GM23338 (cell line): ENCODE data around the gene ING1.

ENCODE experiments used
- CREB1 ChIP-seq: fragments of 250-450 bp; sonication (Bioruptor Pico); IDR thresholded peaks from 2 replicates; pipeline ENCODE4 v1.5.0; 2020; ENCODE audit warnings: low read depth, mild to moderate bottlenecking, moderate library complexity
- CTCF ChIP-seq, 2 experiments: fragments of 200-600 bp in 1 of 2; sonication (generic) in 1 of 2; conservative IDR thresholded peaks; 2 replicates each; pipeline versions ENCODE4 v1.5.1 to v1.6.1; 2016 to 2017; ENCODE audit warnings: antibody characterized with exemption in 2 of 2, low read depth in 2 of 2, mild to moderate bottlenecking in 2 of 2, moderate library complexity in 1 of 2
- ETS1 ChIP-seq: IDR thresholded peaks from 2 replicates; pipeline ENCODE4 v1.6.1; 2016; ENCODE audit warnings: antibody characterized with exemption
- EZH2 ChIP-seq: fragments of 200-600 bp; sonication (generic); IDR thresholded peaks from one replicate; pipeline ENCODE4 v1.8.0; 2017; ENCODE audit warnings: antibody characterized with exemption, mild to moderate bottlenecking, low read depth; ENCODE audit not compliant: unreplicated experiment
- EZH2phosphoT487 ChIP-seq: fragments of 200-600 bp; sonication (generic); IDR thresholded peaks from one replicate; pipeline ENCODE4 v1.8.1; 2018; ENCODE audit warnings: antibody characterized with exemption; ENCODE audit not compliant: unreplicated experiment
- JUNB ChIP-seq: IDR thresholded peaks from one replicate; pipeline ENCODE4 v1.6.1; 2016; ENCODE audit warnings: antibody characterized with exemption; ENCODE audit not compliant: unreplicated experiment
- NANOG ChIP-seq: IDR thresholded peaks from 2 replicates; pipeline ENCODE4 v1.6.1; 2016; ENCODE audit warnings: antibody characterized with exemption, borderline replicate concordance
- POLR2AphosphoS5 ChIP-seq: IDR thresholded peaks from 2 replicates; pipeline ENCODE4 v1.6.1; 2016; ENCODE audit warnings: antibody characterized with exemption, low read depth
- STAT1 ChIP-seq: IDR thresholded peaks from one replicate; pipeline ENCODE4 v1.6.1; 2016; ENCODE audit warnings: antibody characterized with exemption; ENCODE audit not compliant: unreplicated experiment
- ZNF114 ChIP-seq: fragments of 250-450 bp; sonication (Bioruptor Pico); IDR thresholded peaks from 2 replicates; pipeline ENCODE4 v1.5.0; 2020; ENCODE audit warnings: mild to moderate bottlenecking, moderate library complexity
- ZNF331 ChIP-seq: fragments of 250-450 bp; sonication (Bioruptor Pico); IDR thresholded peaks from 2 replicates; pipeline ENCODE4 v1.5.0; 2020; ENCODE audit warnings: low read depth, mild to moderate bottlenecking, moderate library complexity
- ZNF462 ChIP-seq: fragments of 250-450 bp; sonication (Bioruptor Pico); IDR thresholded peaks from 2 replicates; pipeline ENCODE4 v1.5.0; 2020; ENCODE audit warnings: mild to moderate bottlenecking, moderate library complexity
- TF ChIP-seq, protein P1 (sequence below): IDR thresholded peaks from one replicate; pipeline ENCODE4 v1.6.1; 2018; ENCODE audit warnings: antibody characterized with exemption; ENCODE audit not compliant: unreplicated experiment

GRCh38 chr13:110743687-110744086 is 30.2 kb downstream of the ING1 start:
- TF ChIP-seq, protein P1, sequence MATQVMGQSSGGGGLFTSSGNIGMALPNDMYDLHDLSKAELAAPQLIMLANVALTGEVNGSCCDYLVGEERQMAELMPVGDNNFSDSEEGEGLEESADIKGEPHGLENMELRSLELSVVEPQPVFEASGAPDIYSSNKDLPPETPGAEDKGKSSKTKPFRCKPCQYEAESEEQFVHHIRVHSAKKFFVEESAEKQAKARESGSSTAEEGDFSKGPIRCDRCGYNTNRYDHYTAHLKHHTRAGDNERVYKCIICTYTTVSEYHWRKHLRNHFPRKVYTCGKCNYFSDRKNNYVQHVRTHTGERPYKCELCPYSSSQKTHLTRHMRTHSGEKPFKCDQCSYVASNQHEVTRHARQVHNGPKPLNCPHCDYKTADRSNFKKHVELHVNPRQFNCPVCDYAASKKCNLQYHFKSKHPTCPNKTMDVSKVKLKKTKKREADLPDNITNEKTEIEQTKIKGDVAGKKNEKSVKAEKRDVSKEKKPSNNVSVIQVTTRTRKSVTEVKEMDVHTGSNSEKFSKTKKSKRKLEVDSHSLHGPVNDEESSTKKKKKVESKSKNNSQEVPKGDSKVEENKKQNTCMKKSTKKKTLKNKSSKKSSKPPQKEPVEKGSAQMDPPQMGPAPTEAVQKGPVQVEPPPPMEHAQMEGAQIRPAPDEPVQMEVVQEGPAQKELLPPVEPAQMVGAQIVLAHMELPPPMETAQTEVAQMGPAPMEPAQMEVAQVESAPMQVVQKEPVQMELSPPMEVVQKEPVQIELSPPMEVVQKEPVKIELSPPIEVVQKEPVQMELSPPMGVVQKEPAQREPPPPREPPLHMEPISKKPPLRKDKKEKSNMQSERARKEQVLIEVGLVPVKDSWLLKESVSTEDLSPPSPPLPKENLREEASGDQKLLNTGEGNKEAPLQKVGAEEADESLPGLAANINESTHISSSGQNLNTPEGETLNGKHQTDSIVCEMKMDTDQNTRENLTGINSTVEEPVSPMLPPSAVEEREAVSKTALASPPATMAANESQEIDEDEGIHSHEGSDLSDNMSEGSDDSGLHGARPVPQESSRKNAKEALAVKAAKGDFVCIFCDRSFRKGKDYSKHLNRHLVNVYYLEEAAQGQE, result no peak
- TF ChIP-seq CTCF (conservative IDR thresholded peaks at IDR 0.05; ENCODE audit: low read depth in 2 of 2), result no peak
- no peak for TF ChIP-seq JUNB
- TF ChIP-seq EZH2, result no peak
- TF ChIP-seq POLR2AphosphoS5, result no peak
- no peak for TF ChIP-seq ETS1
- no peak for TF ChIP-seq CREB1 (CRISPR knock-in tag)
- no peak for TF ChIP-seq STAT1
- TF ChIP-seq ZNF331 (CRISPR knock-in tag), result no peak
- no peak for TF ChIP-seq EZH2phosphoT487
- no peak for TF ChIP-seq NANOG
- TF ChIP-seq ZNF114 (CRISPR knock-in tag), result no peak
- TF ChIP-seq ZNF462 (CRISPR knock-in tag), result no peak
